ENCODE measurements around the gene NUP93.
"Not testable (repeated sequence)": the region's sequence is repeated elsewhere in the genome, so short reads cannot be mapped to it uniquely, and the experiment has no call there.

Gene NUP93

DNA sequence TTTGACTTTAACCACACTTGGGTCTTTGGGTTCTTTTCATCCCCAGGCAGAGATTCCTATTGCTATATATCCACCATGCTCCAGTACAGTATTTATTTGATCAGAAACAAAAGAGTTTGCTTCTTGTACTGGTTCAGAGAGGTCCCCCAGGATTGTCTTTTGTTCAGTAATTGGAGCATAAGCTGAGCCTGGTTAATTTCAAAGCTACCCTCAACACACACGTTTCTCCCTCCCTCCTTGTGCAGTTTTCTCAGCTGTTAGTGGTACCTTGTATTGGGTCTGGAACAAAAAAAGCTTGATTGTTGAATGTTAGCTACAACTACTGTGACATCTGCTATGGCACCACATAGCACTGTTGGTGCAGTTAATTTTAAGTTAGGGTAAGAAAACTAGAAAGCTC, 50.0 kb downstream of the NUP93 start:
- no peak for DNase-seq (ENCODE audit: low read depth)

DNA sequence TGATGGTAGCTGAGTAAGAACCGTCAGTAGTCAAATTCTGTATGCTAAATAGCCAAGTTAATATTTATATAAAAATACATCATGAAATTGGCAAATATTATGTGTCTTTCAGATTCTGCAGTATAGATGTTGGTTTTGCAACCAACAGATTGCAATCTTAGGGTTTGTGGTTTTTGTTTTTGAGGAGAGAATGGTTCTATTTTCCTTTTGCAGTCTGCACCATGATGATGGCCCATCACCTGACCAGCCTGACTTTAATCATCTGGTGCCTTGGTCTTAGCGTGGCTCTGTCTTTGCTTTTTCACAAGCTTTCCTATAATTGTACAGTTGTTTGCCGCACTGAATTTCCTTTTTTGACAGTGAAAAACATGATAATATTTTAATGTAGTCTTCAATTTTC, 50.7 kb downstream of the NUP93 start:
- DNase-seq (ENCODE audit: low read depth), result no peak

DNA sequence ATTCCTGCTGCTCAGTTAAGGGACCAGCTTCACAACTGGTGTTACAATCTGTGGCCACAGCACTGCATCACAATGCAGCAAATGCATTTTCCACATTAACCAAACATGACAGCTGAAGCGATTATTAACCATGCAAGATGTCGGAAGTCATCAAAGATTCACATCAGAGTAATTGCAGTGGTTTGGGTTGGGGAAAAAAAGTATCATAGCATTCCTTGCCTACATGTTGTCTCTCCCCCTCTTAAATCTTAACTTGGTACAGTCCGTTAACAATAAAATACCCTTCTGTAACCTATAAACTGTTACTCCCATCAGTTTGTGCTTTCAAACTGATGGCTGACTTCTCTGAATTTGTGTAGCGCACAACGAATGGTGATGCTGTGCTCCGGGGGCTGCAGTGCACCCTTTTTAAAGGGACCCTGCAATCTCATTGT, 51.6 kb downstream of the NUP93 start:
- DNase-seq (ENCODE audit: low read depth), result no peak

DNA sequence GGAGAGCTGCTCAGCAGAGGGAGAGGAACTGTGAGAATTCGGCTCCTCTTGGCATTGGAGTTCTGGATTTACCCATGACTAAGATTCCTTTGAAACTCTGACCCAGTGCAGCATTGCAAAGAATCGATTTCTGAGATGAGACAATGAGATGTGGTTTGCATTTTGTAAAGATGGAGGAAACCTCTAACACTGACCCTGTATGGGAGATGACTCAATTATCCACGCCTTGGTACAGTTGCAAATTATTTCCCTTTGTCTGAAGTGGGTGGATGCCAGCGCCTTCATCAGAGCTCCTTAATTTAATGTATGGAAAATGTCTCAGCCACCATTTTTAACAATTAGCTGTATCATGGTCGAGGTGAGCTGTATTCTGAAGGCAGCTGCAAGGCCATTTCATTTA, 53.4 kb downstream of the NUP93 start:
- DNase-seq (ENCODE audit: low read depth), result no peak

DNA sequence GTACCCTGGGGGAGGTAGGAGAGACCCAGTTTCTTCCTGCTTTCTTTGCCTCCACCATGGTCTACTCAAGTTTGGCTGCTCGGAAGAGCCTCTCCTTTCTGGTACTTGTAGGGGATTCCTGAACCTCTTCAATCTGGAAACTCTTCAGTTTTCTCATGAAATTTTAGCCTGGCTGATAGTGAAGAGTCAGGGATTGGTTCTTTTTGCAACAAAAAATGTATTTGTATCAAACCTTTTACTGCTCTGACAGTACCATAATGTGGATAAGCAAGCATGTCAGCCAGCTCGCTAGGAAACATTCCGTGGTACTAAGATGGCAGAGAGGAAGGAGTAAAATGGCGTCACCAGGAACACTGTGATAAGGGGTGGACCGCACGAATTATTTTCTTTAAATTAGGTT, 55.4 kb downstream of the NUP93 start:
- DNase-seq (ENCODE audit: low read depth), result no peak

DNA sequence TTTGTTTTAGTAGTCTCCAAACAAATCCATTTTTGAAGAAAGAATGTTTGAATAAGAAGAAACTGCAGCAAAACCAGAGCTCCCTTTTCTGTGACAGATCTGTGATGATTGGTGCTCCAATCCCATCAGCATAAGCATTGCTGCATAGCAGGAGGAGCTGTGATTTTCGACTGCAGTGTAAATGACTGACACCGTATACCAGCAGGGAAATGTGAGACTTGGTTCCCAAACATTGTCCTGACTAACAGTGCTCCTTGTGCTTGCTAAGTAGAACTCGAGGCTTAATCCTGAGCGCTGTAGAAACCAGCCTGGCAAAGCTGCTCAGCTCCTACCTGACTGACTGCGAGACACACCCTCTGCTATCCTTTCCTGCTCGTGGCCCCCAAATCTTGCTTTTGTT, 57.2 kb downstream of the NUP93 start:
- DNase-seq (ENCODE audit: low read depth), result no peak

DNA sequence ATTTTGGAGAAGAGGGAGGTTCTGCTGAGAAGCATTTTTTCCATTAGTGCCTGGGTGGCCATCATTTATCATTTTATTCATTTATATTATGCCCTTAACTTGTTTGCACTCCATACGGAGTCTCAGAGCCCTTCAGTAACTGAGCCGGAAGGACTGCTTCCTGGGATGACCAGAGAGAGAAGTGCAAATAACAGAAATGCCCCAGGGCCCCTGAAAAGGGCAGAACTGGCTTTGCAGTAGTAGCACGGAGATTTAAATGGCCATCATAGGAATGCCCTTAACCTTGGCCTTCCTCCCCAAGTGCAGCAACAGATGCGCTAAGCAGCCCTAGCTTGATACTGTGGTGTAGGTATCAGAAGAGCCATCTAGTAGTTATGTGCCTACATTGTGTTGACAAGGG, 58.5 kb downstream of the NUP93 start:
- no peak for DNase-seq (ENCODE audit: low read depth)

DNA sequence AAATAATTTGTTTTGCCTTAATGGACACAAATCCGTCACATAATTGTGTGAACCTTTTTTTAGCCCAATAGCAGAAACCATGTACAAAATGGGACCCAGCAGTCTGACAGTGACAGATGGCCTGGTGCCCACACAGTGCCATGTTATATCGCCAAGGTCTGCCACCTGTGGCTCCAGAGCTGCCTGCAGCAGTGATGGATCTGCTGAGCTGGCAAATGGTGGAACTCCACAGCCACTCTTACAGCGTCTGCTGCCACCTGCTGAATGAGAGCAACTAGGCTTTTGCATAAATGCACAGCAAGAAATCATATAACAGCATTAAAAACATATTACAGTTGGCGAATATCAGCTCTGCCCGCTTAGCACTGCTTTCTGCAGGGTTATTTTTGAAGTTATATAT, 59.4 kb downstream of the NUP93 start:
- peak; percentile 8 for DNase-seq (ENCODE audit: low read depth)

DNA sequence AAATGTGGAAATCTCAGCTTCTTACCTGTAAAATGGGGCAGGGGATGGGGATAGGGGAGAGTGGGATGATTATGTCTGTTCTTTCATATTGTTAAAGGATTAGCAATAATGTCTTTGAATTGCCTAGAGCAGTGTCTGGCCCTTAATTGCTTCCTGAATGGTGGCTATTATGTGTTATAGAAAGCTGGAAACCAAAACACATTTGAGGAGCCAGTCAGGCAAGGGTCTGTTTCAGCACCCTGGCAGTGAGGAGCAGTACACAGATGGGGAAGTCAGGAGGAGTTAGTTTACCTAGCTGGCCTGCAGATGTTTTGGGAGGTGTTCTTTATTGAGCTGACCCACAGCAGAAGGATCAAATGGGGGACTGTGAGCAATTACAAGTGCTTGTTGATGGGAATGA, 63.0 kb downstream of the NUP93 start:
- DNase-seq (ENCODE audit: low read depth), result no peak

DNA sequence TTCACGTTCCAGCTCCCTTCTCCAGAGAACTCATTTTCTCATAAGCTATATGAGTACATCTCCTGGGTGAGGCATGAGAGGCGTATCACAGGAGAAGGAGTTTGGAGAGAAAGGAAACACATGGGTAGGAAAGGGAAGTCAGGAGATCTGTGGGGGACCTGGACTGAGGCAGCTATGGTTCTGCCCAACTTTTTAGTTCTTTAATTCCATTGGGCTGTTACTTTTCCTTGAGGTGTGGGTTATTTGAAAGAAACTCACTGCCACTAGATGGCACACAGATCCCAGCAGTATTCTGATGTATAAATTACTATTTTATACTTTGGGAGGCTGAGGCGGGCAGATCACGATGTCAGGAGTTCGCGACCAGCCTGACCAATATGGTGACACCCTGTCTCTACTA, 63.6 kb downstream of the NUP93 start:
- DNase-seq (ENCODE audit: low read depth), result no peak

DNA sequence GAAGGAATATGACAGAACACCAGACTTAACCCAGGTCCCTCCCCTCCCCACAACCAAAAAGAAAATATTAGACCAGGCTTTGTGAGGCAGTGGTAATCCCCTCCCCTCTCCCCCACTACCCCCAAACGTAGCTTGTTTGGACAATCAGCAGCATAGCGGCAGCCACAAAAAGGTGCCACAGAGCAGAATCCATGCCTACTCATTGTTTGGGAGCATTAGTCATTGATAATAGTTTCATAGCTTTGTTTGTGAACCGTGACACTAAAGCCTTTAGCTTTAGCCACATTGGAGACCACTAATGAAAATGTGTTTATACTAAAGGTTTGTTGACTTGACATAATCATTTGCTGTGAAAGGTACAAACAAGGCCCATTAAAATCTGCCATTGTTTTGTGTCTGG, 65.1 kb downstream of the NUP93 start:
- no peak for DNase-seq (ENCODE audit: low read depth)

DNA sequence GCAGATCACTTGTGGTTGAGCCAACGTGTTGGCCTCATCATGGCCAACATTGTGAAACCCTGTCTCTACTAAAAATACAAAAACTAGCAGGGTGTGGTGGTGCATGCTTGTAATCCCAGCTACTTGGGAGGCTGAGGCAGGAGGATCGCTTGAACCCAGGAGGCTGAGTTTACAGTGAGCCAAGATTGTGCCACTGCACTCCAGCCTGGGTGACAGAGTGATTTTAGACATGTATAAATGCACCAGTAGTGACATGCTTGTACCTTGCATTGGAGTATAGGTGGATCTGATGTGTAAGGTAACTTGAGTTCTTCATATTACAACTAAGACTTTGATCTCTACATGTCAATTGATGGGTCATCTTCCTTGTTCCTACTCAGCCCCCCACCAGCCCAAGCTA, 67.1 kb downstream of the NUP93 start:
- not testable (repeated sequence) for DNase-seq (ENCODE audit: low read depth)

DNA sequence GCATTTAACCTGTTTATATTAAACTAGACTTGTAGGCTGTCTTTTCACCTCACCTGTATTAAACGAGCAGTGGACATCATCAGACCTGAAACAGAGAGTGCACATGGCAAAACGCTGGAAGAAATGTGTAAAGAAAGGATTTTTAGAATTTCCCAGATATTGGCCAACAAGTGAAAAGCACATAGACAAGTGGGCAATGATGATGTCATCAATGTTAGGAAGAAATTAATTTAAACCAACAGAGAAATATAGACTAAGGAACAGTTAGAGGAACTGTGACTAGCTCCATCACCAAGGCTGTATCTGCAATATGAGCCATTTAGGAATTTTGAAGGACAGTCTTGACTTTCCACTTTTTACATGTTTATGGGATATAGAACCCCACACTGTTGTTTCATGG, 67.9 kb downstream of the NUP93 start:
- DNase-seq (ENCODE audit: low read depth), result no peak

DNA sequence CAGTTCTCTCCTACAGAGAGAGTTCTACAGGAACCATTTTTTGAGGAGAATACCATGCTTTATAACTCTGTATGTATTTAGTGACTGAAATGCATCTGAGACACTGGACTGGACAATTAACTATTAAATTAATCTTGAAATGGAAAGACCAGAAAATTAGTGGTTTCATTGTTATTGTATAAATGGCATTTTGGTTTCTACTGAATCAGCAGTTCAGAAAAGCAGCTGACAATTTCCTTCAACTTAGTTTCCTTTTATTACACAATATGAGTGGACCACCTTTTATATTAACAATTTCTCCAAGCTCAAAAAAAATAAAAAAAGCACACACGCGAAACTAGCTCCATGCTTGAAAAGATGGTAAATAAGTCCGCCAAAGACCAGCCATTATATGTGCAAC, 69.0 kb downstream of the NUP93 start:
- no peak for DNase-seq (ENCODE audit: low read depth)

DNA sequence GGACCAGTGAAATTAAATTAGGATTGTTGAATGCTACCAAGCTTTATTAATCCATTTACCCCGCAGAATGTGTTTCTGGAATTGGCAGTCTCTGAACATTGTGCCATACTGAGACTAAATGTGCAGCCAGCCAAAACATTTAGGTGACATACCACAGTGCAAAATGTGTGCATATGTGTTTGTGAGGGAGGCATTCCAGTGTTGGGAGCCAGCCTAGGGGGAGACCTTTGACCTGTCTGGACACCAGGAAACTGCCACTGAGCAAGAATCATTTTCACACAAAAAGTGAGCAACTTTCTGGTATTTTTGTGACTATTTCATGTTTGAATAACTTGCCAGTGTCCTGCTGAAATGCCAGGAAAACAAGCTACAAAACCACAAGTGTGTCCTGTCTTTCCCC, 70.4 kb downstream of the NUP93 start:
- DNase-seq (ENCODE audit: low read depth), result no peak

DNA sequence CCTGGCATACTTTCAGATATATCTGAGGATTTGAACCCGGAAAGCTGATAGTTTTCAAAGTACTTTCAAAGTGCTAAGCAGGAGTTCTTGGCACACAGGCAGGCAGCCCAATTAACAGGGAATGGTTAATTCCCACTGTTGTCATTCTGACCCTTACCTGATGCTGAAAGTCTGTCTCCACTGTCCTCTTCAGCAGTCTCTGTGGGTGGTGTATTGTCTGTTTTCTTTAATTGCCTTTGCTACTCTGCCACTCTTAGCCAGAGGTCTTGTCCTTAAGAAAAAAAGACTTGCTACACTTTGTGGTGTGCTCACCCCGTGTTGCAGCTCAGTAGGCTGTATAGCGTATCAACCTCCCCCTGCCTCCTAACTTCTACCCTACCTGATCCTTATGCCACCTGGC, 71.8 kb downstream of the NUP93 start:
- no peak for DNase-seq (ENCODE audit: low read depth)

DNA sequence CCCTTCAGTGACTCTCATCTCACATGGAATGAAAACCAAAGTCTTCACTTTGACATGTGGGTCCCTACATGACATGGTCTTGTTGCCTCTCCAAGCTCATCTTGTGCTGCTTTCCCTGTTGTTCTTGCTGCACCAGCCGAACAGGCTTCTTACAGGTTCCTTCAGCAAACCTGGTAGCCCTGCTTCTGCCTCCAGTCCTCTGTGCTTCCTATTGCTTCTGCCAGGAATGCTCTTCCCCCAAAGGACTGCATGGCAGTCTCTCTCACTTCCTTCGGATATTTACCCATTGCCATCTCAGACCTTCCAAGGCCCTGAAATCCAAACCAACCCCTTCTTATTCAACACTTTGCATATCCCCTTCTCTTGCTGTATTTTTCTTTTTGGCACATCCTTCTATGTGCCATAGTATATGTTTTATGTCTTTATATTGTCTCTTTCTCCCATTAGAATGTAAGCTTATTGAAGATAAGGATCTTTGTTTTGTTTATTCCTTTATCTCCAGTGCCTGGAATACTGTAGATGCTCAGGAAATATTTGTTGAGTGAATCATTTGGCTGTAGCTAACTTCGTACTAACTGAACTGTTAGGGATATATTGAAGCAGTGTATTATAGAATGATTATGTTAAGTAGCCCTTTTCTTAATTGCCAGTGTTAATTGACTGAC, 77.2 kb downstream of the NUP93 start:
- no peak for DNase-seq (ENCODE audit: low read depth)

DNA sequence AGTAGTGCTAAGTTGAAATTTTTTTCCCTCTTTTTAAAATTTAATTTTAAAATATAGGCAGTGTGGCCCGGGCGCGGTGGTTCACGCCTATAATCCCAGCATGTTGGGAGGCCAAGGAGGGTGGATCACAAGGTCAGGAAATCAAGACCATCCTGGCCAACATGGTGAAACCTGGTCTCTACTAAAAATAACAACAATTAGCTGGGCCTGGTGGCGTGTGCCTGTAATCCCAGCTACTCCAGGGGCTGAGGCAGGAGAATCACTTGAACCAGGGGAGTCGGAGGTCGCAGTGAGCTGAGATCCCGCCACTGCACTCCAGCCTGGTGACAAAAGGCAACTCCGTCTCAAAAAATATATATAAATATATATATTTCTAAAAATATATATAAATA, 77.7 kb downstream of the NUP93 start:
- DNase-seq (ENCODE audit: low read depth), result not testable (repeated sequence)

DNA sequence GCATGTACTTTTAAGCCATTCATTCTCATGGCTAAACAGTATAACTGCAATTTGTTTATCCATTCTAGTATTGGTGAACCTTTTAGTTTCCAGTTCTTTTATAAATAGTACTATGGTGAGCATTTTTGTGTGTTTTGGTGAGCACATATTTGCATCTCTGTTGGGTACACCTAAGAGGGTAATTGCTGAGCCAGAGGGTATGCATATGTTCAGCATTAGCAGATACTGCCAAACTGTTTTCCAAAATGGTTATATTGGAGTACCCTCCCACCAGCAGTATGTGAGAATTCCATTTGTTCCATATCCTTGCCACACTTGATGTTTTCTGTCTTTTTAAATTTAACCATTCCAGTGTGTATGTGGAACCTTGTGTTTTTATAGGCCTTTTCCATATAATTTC, 81.0 kb downstream of the NUP93 start:
- no peak for DNase-seq (ENCODE audit: low read depth)

DNA sequence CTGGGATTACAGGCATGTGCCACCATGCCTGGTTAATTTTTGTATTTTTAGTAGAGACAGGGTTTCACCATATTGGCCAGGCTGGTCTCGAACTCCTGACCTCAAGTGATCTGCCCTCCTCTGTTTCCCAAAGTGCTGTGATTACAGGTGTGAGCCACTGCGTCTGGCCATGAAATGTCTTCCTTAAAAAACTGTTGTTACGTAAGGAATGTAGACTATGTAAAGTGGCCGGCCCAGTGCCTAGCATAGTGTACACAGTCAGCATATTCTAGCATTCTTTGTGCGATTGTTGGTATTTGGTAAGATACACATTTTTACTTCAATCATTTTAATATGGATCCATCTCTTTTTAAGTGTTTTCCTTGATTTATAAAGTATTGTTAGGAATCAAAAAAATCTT, 81.7 kb downstream of the NUP93 start:
- DNase-seq (ENCODE audit: low read depth), result not testable (repeated sequence)

DNA sequence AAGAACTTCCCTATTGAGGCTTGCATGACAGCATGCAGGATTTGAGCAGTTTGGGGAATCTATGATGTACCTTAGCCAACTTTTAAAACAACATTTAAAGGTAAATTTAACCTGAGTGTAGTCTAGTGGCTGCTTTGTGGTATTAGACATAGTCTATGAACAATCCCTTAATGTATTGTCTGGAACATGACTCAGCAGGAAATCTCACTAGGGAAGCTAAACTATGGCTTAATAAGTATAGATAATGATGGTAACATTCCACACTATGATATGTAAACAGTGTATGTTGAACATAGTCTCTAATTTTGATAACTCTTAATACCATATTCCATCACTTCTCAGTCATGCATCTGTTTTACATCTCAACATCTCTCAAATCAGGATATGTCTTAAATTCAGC, 83.0 kb downstream of the NUP93 start:
- DNase-seq (ENCODE audit: low read depth), result no peak

DNA sequence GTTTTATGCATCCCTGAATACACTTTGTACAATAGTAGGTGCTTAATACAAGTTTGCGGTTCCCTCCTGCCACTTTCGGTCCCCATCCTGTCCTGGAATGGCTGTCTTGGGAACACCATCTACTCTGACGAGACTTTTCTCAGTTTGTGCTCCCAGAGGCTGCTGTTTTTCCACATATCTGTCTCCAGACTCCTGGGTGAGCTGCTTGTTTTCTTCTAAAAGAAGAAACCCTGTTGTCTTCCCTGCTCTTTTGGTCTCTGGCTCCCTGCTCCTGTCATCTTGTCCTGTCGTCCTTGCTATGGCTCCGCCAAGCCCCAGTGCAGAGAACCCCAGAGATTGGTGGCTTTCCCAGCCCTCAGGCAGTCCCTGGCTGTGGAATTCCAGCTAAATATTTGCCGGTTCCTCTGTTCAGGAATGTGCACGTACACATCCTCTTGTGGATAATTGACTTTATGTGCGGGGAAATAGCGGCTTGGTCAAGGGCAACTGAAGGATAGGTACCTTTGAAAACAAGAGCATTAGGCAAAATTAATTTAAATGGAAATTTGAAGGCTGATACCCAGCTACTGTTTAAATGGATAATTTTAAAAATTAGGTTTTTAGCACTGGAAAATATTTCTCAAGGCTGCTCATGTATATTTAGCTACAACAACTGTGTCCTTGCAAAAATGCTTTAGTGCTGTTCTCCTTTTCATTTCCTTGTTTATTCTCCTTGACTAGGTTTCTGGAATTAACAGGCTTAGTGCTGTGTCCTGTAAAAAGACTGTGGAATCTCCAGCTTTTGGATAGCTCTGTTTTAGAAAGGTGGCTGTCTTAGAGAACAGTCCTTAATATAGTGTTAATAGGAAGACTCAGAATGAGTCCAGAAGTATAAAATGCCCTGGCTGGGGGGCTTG, 84.9 kb downstream of the NUP93 start:
- no peak for DNase-seq (ENCODE audit: low read depth)

DNA sequence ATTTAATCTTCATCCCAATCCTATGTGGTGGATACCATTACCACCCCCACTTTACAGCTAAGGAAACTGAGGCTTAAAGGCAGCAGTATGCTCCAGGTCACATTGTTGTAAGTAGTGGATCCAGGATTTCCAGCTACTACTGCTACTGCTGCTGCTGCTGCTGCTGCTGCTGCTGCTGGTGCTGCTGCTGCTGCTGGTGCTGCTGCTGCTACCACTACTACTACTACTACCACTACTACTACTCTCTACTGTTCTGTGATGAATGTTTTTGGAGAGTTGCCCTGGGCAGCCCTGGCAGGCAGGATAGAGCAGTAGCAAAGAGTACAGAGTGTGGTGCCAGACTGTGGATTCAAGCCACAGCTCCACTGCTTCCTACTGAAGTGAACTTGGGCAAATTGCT, 85.8 kb downstream of the NUP93 start:
- DNase-seq (ENCODE audit: low read depth), result no peak

DNA sequence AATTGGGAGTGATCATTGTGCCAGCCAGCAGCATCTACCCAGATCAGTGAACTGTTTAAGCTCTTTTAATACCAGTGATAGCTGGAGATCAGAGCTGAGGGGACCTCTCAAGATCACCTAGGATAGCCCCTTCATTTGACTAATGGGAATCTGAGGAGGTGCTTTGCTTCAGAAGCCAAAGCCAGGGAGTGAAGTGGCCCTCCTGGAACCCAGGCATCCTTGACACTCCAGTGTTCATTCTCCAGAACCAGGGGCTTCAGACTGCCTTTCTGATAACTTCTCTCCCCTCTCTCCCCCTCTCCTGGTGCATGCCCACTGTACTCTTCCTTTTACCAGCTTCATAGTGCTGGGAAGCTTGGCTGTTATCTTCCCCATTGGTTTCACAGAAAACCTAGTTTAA, 87.1 kb downstream of the NUP93 start:
- no peak for DNase-seq (ENCODE audit: low read depth)

All from activated T-cell treated with anti-CD3 and anti-CD28 coated beads for 48 hours (primary cell).